NCI-H345 treated with DMSO at 0.1 percent for 48 hours (cell line): ENCODE data around the gene CALU.

ENCODE experiments used
- DNase-seq: peaks from one replicate; lab custom pipeline; 2025; ENCODE audit not compliant: unreplicated experiment; lab: John Stamatoyannopoulos, UW

Gene CALU

GRCh38 chr7:128739048-128739962 lies at the start of gene CALU:
TSS of gene CALU (plus strand) at chr7:128739359. CDS start at chr7:128748584, 9,225 bp downstream.
- DNase-seq: peak; percentile 91

- no peak for DNase-seq
Observed at GRCh38 chr7:128691227-128691626, 47.9 kb upstream of the CALU start.

- DNase-seq: no peak
Observed at GRCh38 chr7:128692623-128693270, 46.4 kb upstream of the CALU start.

- no peak for DNase-seq
Observed at GRCh38 chr7:128693373-128694015, 45.7 kb upstream of the CALU start.

- DNase-seq: no peak
Observed at GRCh38 chr7:128694738-128695137, 44.4 kb upstream of the CALU start.

- no peak for DNase-seq
Observed at GRCh38 chr7:128697302-128697905, 41.8 kb upstream of the CALU start.

GRCh38 chr7:128699196-128699712 lies 39.9 kb upstream of the CALU start:
- no peak for DNase-seq

GRCh38 chr7:128699895-128700294 lies 39.3 kb upstream of the CALU start:
- no peak for DNase-seq

- no peak for DNase-seq
Observed at GRCh38 chr7:128701062-128701785, 37.9 kb upstream of the CALU start.

GRCh38 chr7:128703609-128704241 lies 35.4 kb upstream of the CALU start:
- DNase-seq: no peak

- DNase-seq: peak; percentile 31
Observed at GRCh38 chr7:128705891-128706333, 33.2 kb upstream of the CALU start.

- no peak for DNase-seq
Observed at GRCh38 chr7:128707752-128708151, 31.4 kb upstream of the CALU start.

- no peak for DNase-seq
Observed at GRCh38 chr7:128708235-128708634, 30.9 kb upstream of the CALU start.

- DNase-seq: no peak
Observed at GRCh38 chr7:128708824-128709223, 30.3 kb upstream of the CALU start.

- DNase-seq: no peak
Observed at GRCh38 chr7:128710481-128710880, 28.7 kb upstream of the CALU start.

- no peak for DNase-seq
Observed at GRCh38 chr7:128713794-128714193, 25.4 kb upstream of the CALU start.

- DNase-seq: no peak
Observed at GRCh38 chr7:128714701-128715495, 24.3 kb upstream of the CALU start.

- no peak for DNase-seq
Observed at GRCh38 chr7:128718967-128719642, 20.1 kb upstream of the CALU start.

- no peak for DNase-seq
Observed at GRCh38 chr7:128721376-128721775, 17.8 kb upstream of the CALU start.
